Activated CD4-positive, alpha-beta T cell treated with anti-CD3 and anti-CD28 coated beads, Interleukin-2, amount 10 ng/mL, durations not matched to agents 24 days and 14 days (primary cell): Measurements from ENCODE around the gene AMBRA1. TPM values are rescaled to one million over a fixed set of nuclear protein-coding genes. Genes with fewer than 3 reads are reported as not detected.
"Not testable (repeated sequence)": the region's sequence is repeated elsewhere in the genome, so short reads cannot be mapped to it uniquely, and the experiment has no call there.

ENCODE experiments used
- DNase-seq: peaks from one replicate; pipeline ENCODE4 v3.0.0; 2022
- H3K27ac Mint-ChIP-seq: one replicate; pipeline ENCODE4 v1.8.0; 2022; ENCODE audit warnings: mild to moderate bottlenecking, mixed read lengths
- H3K27me3 Mint-ChIP-seq: one replicate; pipeline ENCODE4 v1.8.0; 2022; ENCODE audit warnings: mixed read lengths
- H3K36me3 Mint-ChIP-seq: one replicate; pipeline ENCODE4 v1.8.0; 2022; ENCODE audit warnings: low read depth, mild to moderate bottlenecking, mixed read lengths
- H3K4me1 Mint-ChIP-seq: one replicate; pipeline ENCODE4 v1.8.0; 2021; ENCODE audit warnings: mixed read lengths
- H3K4me3 Mint-ChIP-seq: one replicate; pipeline ENCODE4 v1.8.0; 2022; ENCODE audit warnings: mild to moderate bottlenecking, moderate library complexity, mixed read lengths
- H3K9me3 Mint-ChIP-seq: one replicate; pipeline ENCODE4 v1.8.0; 2021; ENCODE audit warnings: mixed read lengths
- intact Hi-C: fragments of 100-400 bp; cut with micrococcal nuclease; formaldehyde crosslinking; loops from one replicate; pipeline ENCODE4 v1.15.1; 2023
- total RNA-seq: library from RNA; stranded (reverse); gene quantifications from 2 replicates; pipeline ENCODE4 v1.2.3, GENCODE V29; 2022

AMBRA1 gene
- total RNA-seq, 1 donor from 2014 or later: 27.7 TPM

DNA sequence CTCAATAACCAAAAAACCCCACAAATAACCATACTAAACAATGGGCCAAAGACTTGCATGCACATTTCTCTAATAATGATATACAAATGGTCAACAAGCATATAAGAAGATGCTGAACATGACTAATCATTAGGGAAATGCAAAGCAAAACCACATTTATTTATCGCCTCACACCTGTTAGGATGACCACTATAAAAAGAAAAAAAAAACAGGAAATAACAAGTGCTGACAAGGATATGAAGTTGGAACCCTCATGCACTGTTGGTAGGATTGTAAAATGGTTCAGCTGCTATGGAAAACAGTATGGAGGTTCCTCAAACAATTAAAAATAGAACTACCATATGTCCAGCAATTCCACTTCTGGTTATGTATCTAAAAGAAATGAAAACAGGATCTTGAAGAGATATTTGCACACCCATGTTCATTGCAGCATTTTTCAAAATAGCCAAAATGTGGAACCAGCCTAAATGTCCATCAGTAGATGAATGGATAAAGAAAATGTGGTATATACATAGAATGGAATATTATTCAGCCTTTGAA lies 66.2 kb downstream of the AMBRA1 start:
- Mint-ChIP-seq H3K36me3 (peaks cover 10% of the 10 kb centered on the region), H3K4me1 (peaks cover 20% of the 10 kb centered on the region), H3K27me3 (no peaks in the 10 kb centered on the region), H3K27ac (no peak overlapping the region), H3K4me3 (no peak overlapping the region), H3K9me3 (no peaks in the 10 kb centered on the region)
- DNase-seq: no peak
- intact Hi-C loops: loop anchor here (2.0 kb wide), 1 partner anchor 13 kb away; no protein-coding TSS in a partner anchor

DNA sequence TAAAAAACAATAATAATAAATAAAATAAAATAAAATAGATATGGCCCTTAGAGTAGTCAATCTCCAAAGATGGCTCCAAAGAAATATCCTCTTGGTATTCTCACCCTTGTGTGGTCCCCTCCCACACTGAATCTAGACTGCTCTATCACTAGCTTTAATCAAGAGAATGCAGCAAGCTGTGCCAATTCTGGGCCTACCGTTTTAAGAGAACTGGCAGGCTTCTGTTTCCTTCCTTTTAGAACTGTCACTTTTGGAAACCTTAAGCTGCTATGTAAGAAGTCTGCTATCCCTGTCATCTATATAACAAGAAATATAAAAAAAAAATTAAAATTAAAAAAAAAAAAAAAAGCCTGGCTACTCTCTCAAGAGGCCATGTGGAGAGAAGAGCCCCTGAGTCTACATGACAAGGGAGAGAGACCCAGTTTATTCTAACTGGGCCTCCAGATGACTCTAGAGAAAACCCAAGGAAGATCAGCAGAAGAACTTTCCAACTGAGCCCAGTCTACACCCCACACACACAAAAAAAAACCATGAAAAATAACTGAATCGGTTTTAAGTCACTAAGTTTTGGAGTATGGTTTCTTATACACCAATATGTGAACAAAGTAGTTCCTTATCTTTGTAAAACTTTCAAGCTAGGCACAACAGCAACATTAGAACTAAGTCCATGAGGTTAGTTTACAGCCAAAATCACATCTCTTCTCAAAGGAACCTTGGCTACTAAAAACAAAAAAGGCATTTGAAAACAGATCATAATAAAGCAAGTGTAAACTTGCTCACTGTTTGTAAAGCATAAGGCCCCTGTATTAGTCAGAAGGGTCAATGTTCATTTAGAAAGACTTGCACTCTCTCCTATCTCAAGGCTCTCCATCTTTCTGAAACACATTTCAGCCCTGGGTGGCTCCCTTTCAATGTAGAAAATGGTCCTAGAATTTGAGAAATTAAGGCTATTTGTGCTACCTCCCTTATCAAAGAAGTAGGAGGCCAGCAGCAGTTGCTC lies 67.3 kb downstream of the AMBRA1 start:
- intact Hi-C loops: no loop called here
- Mint-ChIP-seq H3K27me3 (no peaks in the 10 kb centered on the region), H3K36me3 (peaks cover 10% of the 10 kb centered on the region), H3K4me3 (no peak overlapping the region), H3K9me3 (no peaks in the 10 kb centered on the region), H3K4me1 (peaks cover 20% of the 10 kb centered on the region), H3K27ac (no peak overlapping the region)
- no peak for DNase-seq

DNA sequence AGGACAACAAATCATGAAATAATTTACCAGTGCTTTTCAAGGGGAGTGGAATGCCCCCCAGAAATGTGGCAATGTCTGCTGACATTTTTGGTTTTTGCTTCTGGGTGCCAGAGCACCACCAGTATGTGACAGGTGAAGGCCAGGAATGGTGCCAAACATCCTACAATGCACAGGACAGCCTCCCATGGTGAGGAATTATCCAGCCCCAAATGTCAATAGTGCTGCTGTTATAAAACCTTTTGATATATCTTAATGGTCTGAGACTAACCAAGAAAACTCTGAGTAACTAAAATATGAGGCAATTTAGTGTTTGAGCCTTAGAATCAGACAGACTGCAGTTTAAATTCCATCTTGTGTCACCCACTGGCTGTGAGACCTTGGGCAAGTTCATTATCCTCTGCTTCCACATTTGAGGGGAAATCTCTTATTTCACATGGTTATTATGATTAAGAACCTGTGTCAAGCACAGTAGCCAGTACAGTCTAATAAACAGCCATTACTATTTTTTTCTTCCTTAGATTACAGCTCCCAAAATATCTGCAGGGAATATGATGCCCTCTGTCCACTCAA lies 69.5 kb downstream of the AMBRA1 start:
- H3K9me3 Mint-ChIP-seq: no peaks in the 10 kb centered on the region
- H3K4me1 Mint-ChIP-seq: peaks cover 15% of the 10 kb centered on the region
- H3K36me3 Mint-ChIP-seq: peaks cover 10% of the 10 kb centered on the region
- DNase-seq: no peak
- H3K27me3 Mint-ChIP-seq: no peaks in the 10 kb centered on the region
- intact Hi-C loops: no loop called here
- no peak overlapping the region for H3K4me3 Mint-ChIP-seq
- no peak overlapping the region for H3K27ac Mint-ChIP-seq

DNA sequence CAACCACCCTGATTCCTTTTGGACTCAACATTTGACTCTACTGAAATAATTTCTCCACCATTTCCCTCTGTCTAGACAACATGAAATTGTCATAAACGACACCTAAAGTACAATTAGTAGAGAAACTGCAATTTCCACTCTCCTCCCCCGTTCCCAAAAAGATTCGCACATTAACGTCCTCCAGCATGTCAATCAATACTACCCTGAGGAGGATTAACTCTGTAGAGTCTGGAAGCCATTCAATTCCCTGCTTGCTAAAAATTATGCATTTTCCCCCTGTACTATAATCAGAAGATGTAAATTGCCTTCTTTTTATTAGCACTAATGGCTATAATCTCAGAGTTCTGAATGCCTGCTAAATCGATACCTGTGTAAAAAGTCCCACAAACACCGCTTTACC lies 70.5 kb downstream of the AMBRA1 start:
- DNase-seq: no peak
- Mint-ChIP-seq H3K4me3 (no peak overlapping the region), H3K36me3 (peaks cover 10% of the 10 kb centered on the region), H3K4me1 (peaks cover 5% of the 10 kb centered on the region), H3K9me3 (no peaks in the 10 kb centered on the region), H3K27me3 (no peaks in the 10 kb centered on the region), H3K27ac (no peak overlapping the region)
- intact Hi-C loops: no loop called here

DNA sequence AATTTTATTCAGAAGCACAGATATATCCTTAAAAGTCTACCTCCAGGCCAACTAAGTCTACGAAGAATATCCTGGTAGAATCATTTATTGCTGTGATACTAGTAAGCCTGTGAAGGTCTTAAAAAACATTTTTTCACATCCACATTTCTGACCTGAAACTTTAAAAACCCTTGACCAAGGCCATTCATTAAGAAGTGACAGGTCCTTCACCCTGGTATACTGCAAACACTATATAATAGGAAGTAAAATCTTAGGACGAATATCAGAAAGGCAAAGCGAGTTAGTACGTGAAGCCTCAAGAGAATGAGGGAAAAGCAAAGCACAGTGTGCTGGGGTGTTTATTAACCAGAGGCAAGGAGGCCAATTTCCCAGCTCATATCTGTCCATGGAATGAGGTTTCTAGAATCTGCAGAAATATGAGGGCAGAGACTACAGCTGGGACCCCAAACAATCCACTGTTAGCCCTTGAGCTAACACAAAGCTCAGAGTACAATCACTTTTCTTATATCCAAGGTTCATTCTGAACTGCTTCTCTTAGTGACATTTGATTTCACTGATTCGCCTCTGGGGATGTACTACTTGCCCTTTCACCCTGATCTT lies 71.0 kb downstream of the AMBRA1 start:
- Mint-ChIP-seq H3K4me3 (no peak overlapping the region), H3K27ac (no peak overlapping the region), H3K4me1 (peaks cover 4% of the 10 kb centered on the region), H3K36me3 (peaks cover 10% of the 10 kb centered on the region), H3K27me3 (no peaks in the 10 kb centered on the region), H3K9me3 (no peaks in the 10 kb centered on the region)
- intact Hi-C loops: no loop called here
- DNase-seq: no peak

DNA sequence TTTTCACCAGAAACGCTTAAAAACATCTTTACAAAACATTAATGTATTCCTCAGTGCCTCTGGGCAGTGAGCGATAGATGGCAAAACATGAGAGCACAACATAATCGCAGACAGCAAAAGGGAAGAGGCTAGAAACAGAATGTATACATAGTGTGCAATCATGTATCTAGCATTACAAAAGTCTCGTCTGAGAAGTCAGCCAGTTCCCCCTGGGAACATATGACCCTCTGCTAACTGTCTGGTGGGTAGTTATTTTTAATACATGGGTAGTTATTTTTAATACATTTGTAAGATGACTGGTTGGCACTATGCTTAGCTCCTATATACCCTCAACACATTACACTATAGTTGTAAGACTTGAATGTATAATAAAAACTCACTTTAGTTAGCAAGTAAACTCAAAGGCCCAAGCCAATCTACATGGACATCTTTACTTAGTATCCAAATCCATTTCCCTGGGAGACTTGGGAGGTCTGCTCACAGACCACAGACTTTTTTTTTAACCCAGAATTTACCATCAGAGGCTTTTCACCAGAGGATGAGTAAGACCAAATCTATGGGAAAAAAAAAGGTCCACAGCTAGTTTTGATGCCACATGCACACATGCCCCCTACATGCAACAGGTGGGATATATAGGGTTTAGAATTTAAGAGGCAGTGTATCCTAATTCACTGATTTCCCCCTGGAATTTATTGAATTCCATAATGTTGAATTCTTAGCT lies 71.7 kb downstream of the AMBRA1 start:
- Mint-ChIP-seq H3K27ac (no peak overlapping the region), H3K36me3 (peaks cover 7% of the 10 kb centered on the region), H3K27me3 (no peaks in the 10 kb centered on the region), H3K9me3 (no peaks in the 10 kb centered on the region), H3K4me1 (peaks cover 4% of the 10 kb centered on the region), H3K4me3 (no peak overlapping the region)
- DNase-seq: no peak
- intact Hi-C loops: no loop called here

DNA sequence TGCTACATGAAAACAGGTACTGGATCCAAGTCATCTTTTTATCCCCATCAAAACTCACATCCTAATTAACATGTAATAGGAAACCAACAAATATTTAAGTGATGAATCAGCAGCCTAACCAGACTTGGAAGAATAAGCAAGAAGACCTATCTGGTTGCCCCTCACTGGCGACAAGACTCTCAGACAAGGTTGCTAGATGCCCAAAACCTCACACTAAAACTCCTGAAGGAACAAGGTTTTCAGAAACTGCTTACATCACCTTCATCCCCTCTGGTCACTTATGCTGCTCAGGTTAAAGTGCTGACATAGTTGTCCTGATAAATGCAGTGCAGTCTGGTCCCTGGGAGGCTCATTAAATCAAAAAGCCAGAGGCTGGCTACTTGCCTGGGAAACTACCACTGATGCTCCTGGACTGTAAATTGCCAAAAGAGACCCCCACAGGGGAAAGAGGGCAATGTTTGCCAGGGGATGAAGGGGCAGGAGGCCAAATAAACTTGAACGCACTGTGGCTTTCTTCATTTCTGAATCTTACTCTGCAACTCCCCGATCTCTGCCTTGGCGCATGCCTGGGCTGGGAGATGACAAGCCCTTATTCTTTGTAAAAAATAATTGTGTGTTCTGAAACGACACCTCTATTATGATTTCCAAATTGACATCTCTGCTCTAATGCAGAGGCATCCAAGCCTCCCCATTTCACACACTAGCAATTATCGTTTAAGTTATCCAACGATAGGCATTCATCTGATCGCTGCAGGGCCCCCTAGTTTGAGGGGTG lies 72.7 kb downstream of the AMBRA1 start:
- no peak overlapping the region for H3K27ac Mint-ChIP-seq
- intact Hi-C loops: no loop called here
- no peak overlapping the region for H3K4me3 Mint-ChIP-seq
- peaks cover 4% of the 10 kb centered on the region for H3K4me1 Mint-ChIP-seq
- DNase-seq: no peak
- no peaks in the 10 kb centered on the region for H3K9me3 Mint-ChIP-seq
- H3K27me3 Mint-ChIP-seq: no peaks in the 10 kb centered on the region
- H3K36me3 Mint-ChIP-seq: peaks cover 4% of the 10 kb centered on the region

DNA sequence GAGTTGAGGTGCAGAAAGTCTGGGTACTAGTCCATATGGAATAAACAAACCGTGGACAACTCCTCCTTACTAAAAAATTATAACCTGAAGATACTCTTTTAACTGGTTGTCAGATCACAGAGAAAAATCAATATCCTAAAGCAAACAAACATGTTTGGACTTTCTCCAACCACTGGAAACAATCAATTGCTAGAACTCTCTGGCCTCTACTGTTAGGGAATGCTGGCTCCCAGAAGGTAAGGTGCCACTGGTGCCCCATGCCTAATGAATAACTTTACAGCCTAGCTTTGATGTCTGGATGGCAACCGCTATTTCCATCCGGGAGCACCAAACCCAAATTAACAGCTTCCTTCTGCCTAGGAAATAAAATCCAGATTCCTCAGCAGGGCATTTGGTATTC lies 74.5 kb downstream of the AMBRA1 start:
- Mint-ChIP-seq H3K27me3 (no peaks in the 10 kb centered on the region), H3K27ac (no peak overlapping the region), H3K9me3 (no peaks in the 10 kb centered on the region), H3K36me3 (peaks cover 4% of the 10 kb centered on the region), H3K4me1 (peaks cover 7% of the 10 kb centered on the region), H3K4me3 (no peak overlapping the region)
- intact Hi-C loops: no loop called here
- DNase-seq: no peak

DNA sequence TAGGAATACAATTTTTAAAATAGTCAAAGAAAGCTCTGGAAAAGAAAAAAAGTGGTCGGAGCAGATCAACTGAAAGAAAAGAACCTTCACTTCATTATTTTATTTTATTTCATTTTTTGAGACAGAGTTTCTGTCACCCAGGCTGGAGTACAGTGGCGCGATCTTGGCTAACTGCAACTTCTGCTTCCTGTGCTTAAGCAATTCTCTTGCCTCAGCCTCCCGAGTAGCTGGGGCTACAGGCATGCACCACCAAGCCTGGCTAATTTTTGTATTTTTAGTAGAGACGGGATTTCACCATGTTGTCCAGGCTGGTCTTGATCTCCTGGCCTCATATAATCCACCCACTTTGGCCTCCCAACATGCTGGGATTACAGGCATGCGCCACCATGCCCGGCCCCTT lies 74.9 kb downstream of the AMBRA1 start:
- H3K27me3 Mint-ChIP-seq, H3K9me3 Mint-ChIP-seq, H3K36me3 Mint-ChIP-seq, H3K27ac Mint-ChIP-seq, DNase-seq, intact Hi-C loops, H3K4me3 Mint-ChIP-seq: not testable (repeated sequence)
- H3K4me1 Mint-ChIP-seq: peaks cover 11% of the 10 kb centered on the region

DNA sequence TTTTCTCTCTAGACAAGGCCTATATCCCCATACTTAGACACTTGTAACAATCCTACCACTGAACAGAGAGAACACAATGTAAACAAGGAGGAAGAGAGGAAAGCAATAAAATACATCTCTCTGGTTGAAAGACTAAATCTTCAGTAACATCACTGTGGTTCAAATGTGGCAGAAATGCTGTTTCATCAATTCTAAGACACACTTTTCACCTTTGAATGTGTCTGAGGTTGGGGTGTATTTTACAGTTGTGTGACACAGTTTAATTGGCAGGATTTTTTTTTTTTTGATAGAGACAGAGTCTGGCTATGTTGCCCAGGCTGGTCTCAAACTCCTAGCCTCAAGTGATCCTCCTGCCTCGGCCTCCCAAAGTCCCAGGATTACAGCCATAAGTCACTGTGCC lies 79.5 kb downstream of the AMBRA1 start:
- peaks cover 7% of the 10 kb centered on the region for H3K36me3 Mint-ChIP-seq
- no peaks in the 10 kb centered on the region for H3K9me3 Mint-ChIP-seq
- H3K4me1 Mint-ChIP-seq: peaks cover 9% of the 10 kb centered on the region
- H3K4me3 Mint-ChIP-seq: no peak overlapping the region
- intact Hi-C loops: loop anchor here (2.0 kb wide), 1 partner anchor 14 kb away; no protein-coding TSS in a partner anchor
- H3K27me3 Mint-ChIP-seq: no peaks in the 10 kb centered on the region
- DNase-seq: no peak
- no peak overlapping the region for H3K27ac Mint-ChIP-seq

DNA sequence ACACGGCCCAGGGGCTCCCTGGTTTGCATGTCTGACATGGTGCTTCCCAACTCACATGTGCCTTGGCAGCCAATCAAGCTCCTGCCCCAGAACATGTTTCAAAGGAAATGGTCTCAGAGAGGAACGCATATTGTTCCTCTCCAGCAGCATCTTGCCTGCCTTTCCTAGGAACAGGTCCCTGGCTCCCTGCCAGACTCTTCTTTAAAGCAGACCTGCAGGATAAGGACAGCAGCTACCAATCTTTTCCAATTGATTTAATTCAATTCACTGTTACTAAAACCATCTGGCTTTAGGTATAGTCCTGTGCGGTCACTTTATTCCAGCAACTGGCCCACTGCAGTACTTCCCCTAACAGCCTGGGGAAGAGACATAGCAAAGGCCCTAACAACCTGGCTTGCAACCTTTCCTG lies 79.9 kb downstream of the AMBRA1 start:
- Mint-ChIP-seq H3K4me3 (no peak overlapping the region), H3K9me3 (no peaks in the 10 kb centered on the region), H3K27me3 (no peaks in the 10 kb centered on the region), H3K36me3 (peaks cover 7% of the 10 kb centered on the region), H3K27ac (no peak overlapping the region), H3K4me1 (peaks cover 9% of the 10 kb centered on the region)
- DNase-seq: no peak
- intact Hi-C loops: loop anchor here (2.0 kb wide), 1 partner anchor 15 kb away; no protein-coding TSS in a partner anchor

DNA sequence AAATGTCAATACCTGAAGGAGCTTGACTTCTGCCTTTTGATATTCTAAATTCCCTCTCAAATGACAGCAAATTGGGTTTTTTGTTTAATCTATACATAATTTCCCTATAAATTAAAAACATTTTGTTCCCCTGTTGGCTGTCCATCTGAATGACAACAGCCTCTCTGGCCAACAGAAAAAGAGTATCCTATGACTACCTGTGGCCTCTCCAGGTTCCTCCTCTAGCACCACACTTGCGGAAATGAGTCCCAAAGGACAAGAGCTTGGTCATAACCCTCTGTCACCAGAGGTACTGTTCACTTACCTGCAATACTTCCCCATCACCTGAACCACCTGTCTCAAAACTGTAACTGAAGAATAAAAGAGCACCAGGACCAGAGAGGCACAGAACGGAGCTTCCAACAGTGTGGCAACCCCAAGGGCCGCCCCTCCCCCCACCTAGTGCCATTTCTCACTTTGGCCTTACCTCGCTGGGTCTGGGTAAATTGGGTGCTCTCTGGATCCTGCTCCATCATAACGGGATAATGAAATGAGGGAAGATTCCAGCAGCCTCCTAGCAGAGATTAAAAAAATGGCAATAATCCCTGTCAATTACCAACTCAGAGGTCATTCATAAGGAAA lies 81.5 kb downstream of the AMBRA1 start:
- no peaks in the 10 kb centered on the region for H3K9me3 Mint-ChIP-seq
- peaks cover 17% of the 10 kb centered on the region for H3K36me3 Mint-ChIP-seq
- no peak overlapping the region for H3K4me3 Mint-ChIP-seq
- no peaks in the 10 kb centered on the region for H3K27me3 Mint-ChIP-seq
- intact Hi-C loops: no loop called here
- DNase-seq: no peak
- H3K27ac Mint-ChIP-seq: no peak overlapping the region
- H3K4me1 Mint-ChIP-seq: peaks cover 9% of the 10 kb centered on the region
